Stimulated activated CD4-positive, alpha-beta T cell treated with anti-CD3 and anti-CD28 coated beads, Interleukin-1b, Interleukin-23, amount 100 ng/mL, for 48 hours (primary cell): ENCODE measurements around the gene CREB3L1.
A peak's percentile ranks its signal among the peaks of the same experiment; 100 is the strongest.

Experiments used
- DNase-seq: peaks from one replicate; pipeline ENCODE4 v3.0.0-alpha.2; 2020

The CREB3L1 gene

GRCh38 chr11:46367916-46368267 lies 90.4 kb downstream of the CREB3L1 start:
- no peak for DNase-seq

GRCh38 chr11:46369458-46370152 lies 92.1 kb downstream of the CREB3L1 start:
- peak; percentile 64 for DNase-seq

GRCh38 chr11:46370253-46370652 lies 92.8 kb downstream of the CREB3L1 start:
- no peak for DNase-seq
